Right renal cortex interstitium (tissue), 3 donors: Measurements from ENCODE around the gene DYNLT3. TPM values are rescaled to one million over a fixed set of nuclear protein-coding genes. Genes with fewer than 3 reads are reported as not detected.

Experiments used
- DNase-seq, 3 donors: peaks; one replicate each; pipeline ENCODE4 v3.0.0-alpha.2; 2013; ENCODE audit warnings: low read depth in 3 of 3, low spot score in 2 of 3
- polyA plus RNA-seq, 3 donors: library from polyadenylated mRNA; unstranded; fragments of 120-200 nt; gene quantifications; one replicate each; pipeline ENCODE4 v1.2.1, GENCODE V29; 2013; ENCODE audit not compliant: insufficient read length in 3 of 3

Gene DYNLT3
- polyA plus RNA-seq, 3 donors: 41.9 to 48.8 (median 45.6) TPM

GRCh38 chrX:37846141-37846540 is 1.2 kb downstream of the DYNLT3 start:
- DNase-seq: no peak

- no peak for DNase-seq
Measured at GRCh38 chrX:37844622-37845021, 2.7 kb downstream of the DYNLT3 start.

GRCh38 chrX:37840931-37841330 is 6.4 kb downstream of the DYNLT3 start:
- DNase-seq: no peak

DNA sequence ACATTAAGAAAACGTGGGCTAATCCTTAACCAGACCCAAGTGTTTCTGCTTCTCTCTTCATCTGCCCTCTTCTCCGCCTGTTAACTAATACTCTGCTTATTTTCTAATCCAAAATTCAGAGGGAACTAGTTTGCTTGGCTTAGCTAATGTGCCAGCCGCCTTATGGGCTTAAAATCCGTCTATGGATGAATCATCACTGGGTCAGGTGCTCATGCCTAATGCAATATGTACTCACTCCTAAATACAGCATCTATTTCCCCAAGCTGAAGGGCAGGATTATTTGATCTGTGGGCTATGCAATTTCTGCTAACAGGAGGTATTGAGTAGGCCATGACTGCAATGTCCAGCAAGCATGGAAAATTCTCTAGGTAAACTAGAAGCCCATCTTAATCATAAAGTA is 12.4 kb downstream of the DYNLT3 start:
- DNase-seq: no peak

DNA sequence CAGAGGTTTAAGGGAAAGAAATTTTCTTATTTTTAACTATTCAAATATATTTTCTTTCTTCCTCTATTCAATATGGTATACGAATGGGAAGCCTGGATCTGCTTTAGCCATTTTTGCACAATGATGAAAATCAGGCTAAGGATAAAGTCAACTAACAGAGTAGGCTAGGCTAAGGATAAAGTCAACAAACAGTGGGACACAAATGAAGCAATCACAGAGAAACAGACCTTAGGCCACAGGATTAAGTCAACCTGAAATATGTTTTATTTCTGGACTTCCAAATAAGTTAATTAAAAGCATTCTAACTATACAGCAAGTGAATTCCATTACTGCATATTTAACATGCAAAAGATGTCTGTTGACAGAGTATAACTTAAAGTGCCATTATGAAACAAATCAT is 17.0 kb downstream of the DYNLT3 start:
- no peak for DNase-seq

- DNase-seq: no peak
Measured at GRCh38 chrX:37829721-37830120, 17.6 kb downstream of the DYNLT3 start.

DNA sequence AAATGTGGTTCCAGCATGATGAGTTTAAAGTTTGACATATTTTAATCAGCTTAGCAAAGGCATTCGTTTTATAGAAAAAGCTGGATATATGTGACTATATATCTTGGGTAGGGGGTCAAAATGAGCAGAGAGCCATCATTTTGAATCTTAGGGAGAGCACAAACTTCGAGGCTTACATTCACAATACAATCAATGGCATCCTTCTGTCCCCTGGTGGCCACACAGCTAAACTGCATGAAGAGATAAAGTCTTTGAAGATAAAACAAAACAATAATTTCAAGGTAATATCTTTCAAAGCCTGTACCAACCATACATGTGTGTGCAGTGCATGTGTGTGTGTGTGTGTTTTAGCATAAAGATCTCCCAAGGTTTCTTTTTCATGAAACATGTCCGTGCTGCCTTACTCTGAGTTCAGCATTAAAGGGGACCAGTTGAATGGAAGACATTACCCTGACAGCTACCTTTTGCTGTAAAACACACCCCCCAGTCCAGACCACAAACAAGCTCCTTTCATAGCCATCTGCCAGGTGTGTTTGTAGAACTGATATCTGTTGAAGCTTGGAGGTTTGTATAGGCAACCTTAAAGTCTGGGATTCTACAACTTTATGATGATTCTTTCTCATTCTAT is 22.0 kb downstream of the DYNLT3 start:
- peak in 2 of 3 donors; percentile 8 to 9 for DNase-seq

- peak in 1 of 3 donors; percentile 9 for DNase-seq
Measured at GRCh38 chrX:37824491-37825214, 22.7 kb downstream of the DYNLT3 start.

- no peak for DNase-seq
Measured at GRCh38 chrX:37820646-37821045, 26.7 kb downstream of the DYNLT3 start.

GRCh38 chrX:37818031-37818430 is 29.3 kb downstream of the DYNLT3 start:
- no peak for DNase-seq

- DNase-seq: no peak
Measured at GRCh38 chrX:37817579-37817978, 29.8 kb downstream of the DYNLT3 start.

- DNase-seq: no peak
Measured at GRCh38 chrX:37817176-37817575, 30.2 kb downstream of the DYNLT3 start.

DNA sequence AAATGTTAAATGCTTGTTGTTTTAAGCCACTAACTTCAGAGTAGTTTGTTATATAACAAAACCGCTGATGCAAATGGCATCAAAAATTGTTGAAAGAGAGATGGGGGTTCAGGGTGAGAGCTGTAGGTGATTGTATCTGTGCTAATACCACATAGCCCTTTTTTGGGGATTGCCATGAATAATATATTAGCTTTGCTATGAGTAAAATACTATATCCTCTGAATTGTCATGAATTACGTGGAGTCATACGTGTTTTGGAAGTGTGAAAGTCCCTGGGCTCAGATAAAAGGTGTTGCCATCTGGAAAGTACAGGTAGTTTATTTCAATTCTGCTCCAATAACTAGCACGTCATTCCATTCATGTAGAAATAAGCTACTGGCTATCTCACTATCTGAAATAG is 30.6 kb downstream of the DYNLT3 start:
- no peak for DNase-seq

DNA sequence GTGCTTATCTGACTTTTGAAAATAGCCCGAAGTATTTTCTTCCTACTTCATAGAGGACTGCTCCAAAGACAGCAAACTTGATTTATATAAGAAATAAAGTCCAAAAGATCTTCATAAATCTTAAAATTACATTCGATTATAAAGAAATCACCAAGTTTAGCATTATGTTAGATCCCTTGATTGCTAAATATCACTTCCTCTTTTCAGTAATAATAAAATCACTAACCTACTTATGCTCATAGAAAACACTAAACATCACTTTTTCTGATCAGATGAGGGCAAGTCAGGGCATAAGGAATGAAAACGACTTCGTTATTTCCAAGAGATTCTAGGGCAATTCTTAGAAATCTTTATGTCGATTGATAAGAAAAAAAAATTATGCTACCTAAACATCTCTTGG is 32.0 kb downstream of the DYNLT3 start:
- no peak for DNase-seq

- no peak for DNase-seq
Measured at GRCh38 chrX:37813570-37813969, 33.8 kb downstream of the DYNLT3 start.

DNA sequence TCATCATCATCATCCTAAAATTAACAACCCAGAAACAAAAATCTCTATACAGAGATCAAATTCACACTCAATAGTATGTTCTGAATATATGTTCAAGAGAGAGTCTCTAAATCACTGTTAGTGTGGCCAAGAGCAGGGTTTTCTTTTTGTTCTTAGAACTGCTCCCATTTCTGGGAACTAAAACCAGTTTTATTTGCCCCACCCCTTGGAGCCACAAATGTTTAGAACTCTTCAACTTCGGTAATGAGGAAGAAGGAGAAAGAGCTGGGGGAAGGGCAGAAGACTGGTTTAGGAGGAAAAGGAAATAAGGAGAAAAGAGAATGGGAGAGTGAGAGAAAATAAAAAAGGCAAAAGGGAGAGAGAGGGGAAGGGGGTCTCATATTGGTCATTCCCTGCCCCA is 35.3 kb downstream of the DYNLT3 start:
- no peak for DNase-seq

DNA sequence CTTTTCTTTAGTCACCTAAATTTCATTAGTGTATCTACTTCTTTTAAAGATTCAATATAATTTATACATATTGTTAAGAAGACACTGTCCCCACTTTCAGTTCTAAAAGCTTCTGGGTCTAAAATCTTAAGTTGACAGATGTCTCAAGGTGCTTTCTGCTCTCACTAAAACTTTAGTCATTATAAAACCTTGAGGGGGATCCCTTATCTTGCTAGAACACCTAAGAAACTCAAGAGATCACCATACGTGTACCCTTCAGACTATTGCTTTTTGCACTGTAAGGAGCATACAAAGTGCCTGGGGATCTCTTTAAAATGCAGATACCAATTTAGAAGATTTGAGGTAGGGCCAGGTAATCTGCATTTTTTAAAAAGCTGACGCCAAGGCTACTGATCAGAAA is 37.4 kb downstream of the DYNLT3 start:
- no peak for DNase-seq

GRCh38 chrX:37803057-37803456 is 44.3 kb downstream of the DYNLT3 start:
- no peak for DNase-seq

DNA sequence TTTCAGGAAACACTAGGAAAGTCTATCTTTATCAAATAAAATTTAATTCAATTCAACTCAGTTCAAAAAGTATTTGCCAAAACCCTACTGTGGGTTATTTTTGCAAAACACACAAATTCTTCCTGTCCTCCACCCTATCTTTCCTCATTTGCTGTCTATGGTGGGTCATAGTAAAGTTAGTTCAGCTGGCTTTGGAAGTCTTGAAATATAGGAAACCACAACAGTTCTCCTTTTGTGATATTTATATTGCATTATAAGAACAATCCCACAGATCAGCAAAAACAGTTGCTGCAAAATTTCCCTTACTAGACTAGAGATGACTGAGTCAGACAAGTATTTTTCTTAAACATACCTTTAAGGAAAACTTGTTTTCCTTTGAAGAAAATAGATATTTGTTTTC is 45.3 kb downstream of the DYNLT3 start:
- no peak for DNase-seq

DNA sequence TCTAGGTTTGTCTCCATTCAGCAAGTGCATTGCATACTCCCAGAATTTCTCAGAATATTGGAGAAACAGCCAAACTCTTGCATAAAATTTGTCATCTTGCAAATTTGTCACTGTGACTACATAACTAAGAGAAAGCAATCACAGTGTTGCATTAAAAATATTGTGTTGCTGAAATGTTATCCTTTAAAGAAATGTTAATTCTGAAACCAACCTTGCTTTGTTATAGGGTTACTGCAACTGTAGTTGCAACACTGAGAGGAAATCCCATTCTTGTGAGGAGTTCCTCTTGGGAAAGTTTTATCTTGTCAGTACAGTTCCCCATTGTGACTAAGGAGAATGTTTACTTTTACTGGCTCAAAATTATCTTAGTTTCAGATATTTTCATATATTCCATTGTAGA is 46.7 kb downstream of the DYNLT3 start:
- no peak for DNase-seq

- no peak for DNase-seq
Measured at GRCh38 chrX:37799936-37800335, 47.4 kb downstream of the DYNLT3 start.

GRCh38 chrX:37796805-37797204 is 50.6 kb downstream of the DYNLT3 start:
- DNase-seq: no peak

GRCh38 chrX:37796310-37796709 is 51.1 kb downstream of the DYNLT3 start:
- no peak for DNase-seq
